ENCODE measurements around the gene CAPNS1. TPM values are rescaled to one million over a fixed set of nuclear protein-coding genes. Genes with fewer than 3 reads are reported as not detected.

The CAPNS1 gene
- total RNA-seq, 1 experiment from 2014 or later, result 577 TPM

DNA sequence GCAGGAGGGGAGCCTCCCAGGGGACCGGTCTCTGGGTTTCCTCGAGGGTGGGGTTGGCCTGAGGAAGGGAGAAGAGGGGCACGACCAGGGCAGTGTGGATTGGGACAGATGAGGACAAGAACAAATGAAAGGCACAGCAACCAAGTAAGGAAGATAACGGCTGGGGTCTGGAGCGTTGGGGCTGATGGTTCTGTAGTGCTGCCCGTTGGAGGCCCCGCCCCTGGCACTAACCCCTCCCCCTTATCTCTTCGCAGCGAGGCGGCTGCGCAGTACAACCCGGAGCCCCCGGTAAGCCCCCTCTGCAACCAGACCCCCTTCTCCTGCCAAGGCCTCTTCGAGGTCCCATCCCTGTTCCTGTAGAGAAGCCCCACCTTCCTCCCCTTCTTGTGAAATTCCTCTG lies 2.2 kb downstream of the CAPNS1 start:
- no peak for TF ChIP-seq CTCF (conservative IDR thresholded peaks at IDR 0.05; ENCODE audit: low read depth, low read length)
- TF ChIP-seq EZH2 (IDR thresholded peaks at IDR 0.05; ENCODE audit: borderline replicate concordance, low read depth, low read length, poor library complexity, severe bottlenecking), result no peak
- ChIA-PET CTCF (no interaction called here), POLR2A (ENCODE audit: low non-redundant PET) (no interaction called here)
- no peak overlapping the region for H3K27ac ChIP-seq (ENCODE audit: low read depth, low read length, poor library complexity, severe bottlenecking)
- peaks cover 37% of the 10 kb centered on the region for H3K36me3 ChIP-seq (ENCODE audit: insufficient read depth, low read length, poor library complexity, severe bottlenecking)
- DNase-seq (ENCODE audit: low spot score), result no peak
- H3K4me3 ChIP-seq (ENCODE audit: low read depth, low read length, poor library complexity, severe bottlenecking), result no peak overlapping the region
- H3K9me3 ChIP-seq (ENCODE audit: low read depth, low read length, poor library complexity, severe bottlenecking), result no peaks in the 10 kb centered on the region
- H3K4me1 ChIP-seq (ENCODE audit: insufficient read depth, low read length, poor library complexity, severe bottlenecking), result peaks cover 10% of the 10 kb centered on the region
- no TSS peak for BruUV-seq (replicated peaks)
- intact Hi-C loops (cut with micrococcal nuclease; ENCODE audit: unreplicated experiment), result no loop called here
- H3K27me3 ChIP-seq (replicated peaks; ENCODE audit: insufficient read depth, low read depth, low read length, poor library complexity), result no peaks in the 10 kb centered on the region

GRCh38 chr19:36142496-36142895 lies 2.6 kb downstream of the CAPNS1 start:
- Histone ChIP-seq H3K4me1 (ENCODE audit: insufficient read depth, low read length, poor library complexity, severe bottlenecking) (peaks cover 10% of the 10 kb centered on the region), H3K27me3 (replicated peaks; ENCODE audit: insufficient read depth, low read depth, low read length, poor library complexity) (no peaks in the 10 kb centered on the region), H3K36me3 (ENCODE audit: insufficient read depth, low read length, poor library complexity, severe bottlenecking) (peaks cover 40% of the 10 kb centered on the region), H3K4me3 (ENCODE audit: low read depth, low read length, poor library complexity, severe bottlenecking) (no peak overlapping the region), H3K27ac (ENCODE audit: low read depth, low read length, poor library complexity, severe bottlenecking) (no peak overlapping the region), H3K9me3 (ENCODE audit: low read depth, low read length, poor library complexity, severe bottlenecking) (no peaks in the 10 kb centered on the region)
- TF ChIP-seq EZH2 (IDR thresholded peaks at IDR 0.05; ENCODE audit: borderline replicate concordance, low read depth, low read length, poor library complexity, severe bottlenecking) (no peak), CTCF (conservative IDR thresholded peaks at IDR 0.05; ENCODE audit: low read depth, low read length) (no peak)
- ChIA-PET CTCF (no interaction called here), POLR2A (ENCODE audit: low non-redundant PET) (no interaction called here)
- BruUV-seq (replicated peaks), result no TSS peak
- no peak for DNase-seq (ENCODE audit: low spot score)
- intact Hi-C loops (cut with micrococcal nuclease; ENCODE audit: unreplicated experiment), result no loop called here

- POLR2A ChIA-PET (ENCODE audit: low non-redundant PET), result no interaction called here
- intact Hi-C loops (cut with micrococcal nuclease; ENCODE audit: unreplicated experiment), result no loop called here
- BruUV-seq (replicated peaks), result no TSS peak
These were observed 4.8 kb downstream of the CAPNS1 start for GRCh38 chr19:36144624-36145023.

More at GRCh38 chr19:36144624-36145023, 4.8 kb downstream of the CAPNS1 start:
- TF ChIP-seq CTCF (conservative IDR thresholded peaks at IDR 0.05; ENCODE audit: low read depth, low read length), result no peak
- no peak for TF ChIP-seq EZH2 (IDR thresholded peaks at IDR 0.05; ENCODE audit: borderline replicate concordance, low read depth, low read length, poor library complexity, severe bottlenecking)
- H3K9me3 ChIP-seq (ENCODE audit: low read depth, low read length, poor library complexity, severe bottlenecking), result no peaks in the 10 kb centered on the region
- no peak overlapping the region for H3K27ac ChIP-seq (ENCODE audit: low read depth, low read length, poor library complexity, severe bottlenecking)
- H3K36me3 ChIP-seq (ENCODE audit: insufficient read depth, low read length, poor library complexity, severe bottlenecking), result peaks cover 54% of the 10 kb centered on the region
- CTCF ChIA-PET, result no interaction called here
- peaks cover 7% of the 10 kb centered on the region for H3K4me1 ChIP-seq (ENCODE audit: insufficient read depth, low read length, poor library complexity, severe bottlenecking)
- no peak overlapping the region for H3K4me3 ChIP-seq (ENCODE audit: low read depth, low read length, poor library complexity, severe bottlenecking)
- DNase-seq (ENCODE audit: low spot score), result no peak
- no peaks in the 10 kb centered on the region for H3K27me3 ChIP-seq (replicated peaks; ENCODE audit: insufficient read depth, low read depth, low read length, poor library complexity)
